GM11168 (cell line): ENCODE results near the gene OR6B1.
"Not testable (repeated sequence)": the region's sequence is repeated elsewhere in the genome, so short reads cannot be mapped to it uniquely, and the experiment has no call there.

ENCODE experiments used
- in situ Hi-C: fragments of 300-500 bp; cut with MboI; formaldehyde crosslinking; loops from one replicate; pipeline ENCODE4 v1.12.0; 2022; ENCODE audit warnings: low sequenced_read_pairs; ENCODE audit not compliant: unreplicated experiment

Gene OR6B1

DNA sequence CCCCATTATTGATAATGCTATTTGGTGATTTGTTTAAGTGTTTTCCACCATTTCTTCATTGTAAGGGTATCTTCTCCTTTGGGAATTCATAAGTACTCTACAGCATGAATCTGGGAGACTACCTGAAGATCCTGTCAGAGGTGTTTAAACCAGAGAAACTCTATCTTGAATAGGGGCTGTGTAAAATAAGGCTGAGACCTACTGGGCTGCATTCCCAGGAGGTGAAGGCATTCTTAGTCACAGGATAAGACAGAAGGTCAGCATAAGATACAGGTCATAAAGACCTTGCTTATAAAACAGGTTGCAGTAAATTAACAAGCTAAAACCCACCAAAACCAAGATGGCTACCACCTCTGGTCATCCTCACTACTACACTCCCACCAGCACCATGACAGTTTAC is 35.3 kb downstream of the OR6B1 start:
- in situ Hi-C loops, result no loop called here

DNA sequence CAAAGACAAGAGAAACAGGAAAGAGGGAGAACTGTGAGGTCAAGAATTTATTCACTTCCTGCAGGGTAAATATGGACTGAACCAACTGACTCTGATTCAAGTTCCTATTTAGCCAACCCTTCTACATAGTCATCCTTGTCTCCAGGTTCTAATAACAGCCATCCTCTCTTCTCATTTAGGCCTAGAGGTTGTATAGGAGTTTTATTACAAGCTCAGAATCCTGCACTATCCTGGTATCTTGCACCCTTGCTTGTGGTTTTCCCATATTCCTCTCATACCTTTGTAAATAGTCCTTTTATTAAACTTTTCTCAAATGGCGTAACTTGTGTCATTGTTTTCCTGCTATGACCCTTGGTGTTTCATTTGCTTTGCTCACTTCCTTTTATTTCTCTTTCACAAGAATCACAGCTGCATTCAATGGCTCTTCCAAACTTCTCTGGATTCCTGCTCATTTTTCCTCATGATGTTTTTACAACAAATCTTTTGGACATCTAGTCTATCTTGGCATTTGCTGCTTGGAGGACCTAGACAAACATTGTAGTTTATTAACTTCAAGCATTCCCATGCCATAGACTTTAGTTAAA is 36.3 kb downstream of the OR6B1 start:
- in situ Hi-C loops, result no loop called here

DNA sequence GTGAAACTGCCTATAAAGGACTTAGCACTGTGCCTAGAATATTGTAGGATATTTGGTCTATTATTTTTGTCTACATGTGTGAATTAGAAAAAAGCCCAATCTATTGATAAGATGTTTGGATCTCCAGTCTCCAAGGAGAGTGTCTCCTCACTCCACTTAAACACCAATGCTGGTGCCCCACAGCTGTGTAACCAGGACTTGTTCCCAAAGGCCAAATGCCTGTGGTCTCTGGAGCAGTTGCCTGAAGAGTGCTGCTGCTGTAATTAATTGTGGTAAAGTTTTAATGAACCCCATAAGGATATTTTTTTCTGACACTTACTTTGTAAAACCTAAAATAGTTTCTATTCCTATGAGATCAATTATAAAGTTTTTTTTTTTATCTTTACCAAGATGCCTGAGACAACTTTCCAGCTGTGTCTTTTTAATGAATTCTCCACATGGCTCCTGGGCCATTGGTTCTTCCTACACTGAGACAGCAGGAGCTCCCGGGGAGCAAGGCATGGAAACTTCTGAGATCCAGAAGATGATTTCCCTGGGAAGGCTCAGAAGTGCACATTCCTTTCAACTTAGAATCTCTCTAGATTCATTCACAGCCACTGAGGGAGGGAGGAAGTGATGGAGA is 37.4 kb downstream of the OR6B1 start:
- in situ Hi-C loops, result no loop called here

DNA sequence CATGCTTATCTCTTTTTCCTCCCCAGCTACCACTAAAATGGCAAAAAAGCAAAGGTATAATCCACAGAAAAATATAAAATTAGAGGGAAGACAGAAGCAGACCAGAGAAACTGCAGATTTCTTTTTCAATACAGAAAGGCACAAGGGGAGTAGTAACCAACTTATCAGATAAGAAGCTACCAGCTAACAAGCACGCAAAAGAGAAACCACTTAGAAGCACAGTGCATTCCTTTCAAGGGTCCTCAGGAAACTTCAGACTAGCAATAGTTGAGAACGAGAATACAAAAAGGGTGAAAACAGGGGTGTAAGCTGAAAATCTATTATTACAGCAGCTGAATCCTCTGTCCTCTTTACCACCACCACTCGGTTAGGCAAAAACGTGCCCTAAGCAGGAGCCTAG is 38.8 kb downstream of the OR6B1 start:
- in situ Hi-C loops, result no loop called here

DNA sequence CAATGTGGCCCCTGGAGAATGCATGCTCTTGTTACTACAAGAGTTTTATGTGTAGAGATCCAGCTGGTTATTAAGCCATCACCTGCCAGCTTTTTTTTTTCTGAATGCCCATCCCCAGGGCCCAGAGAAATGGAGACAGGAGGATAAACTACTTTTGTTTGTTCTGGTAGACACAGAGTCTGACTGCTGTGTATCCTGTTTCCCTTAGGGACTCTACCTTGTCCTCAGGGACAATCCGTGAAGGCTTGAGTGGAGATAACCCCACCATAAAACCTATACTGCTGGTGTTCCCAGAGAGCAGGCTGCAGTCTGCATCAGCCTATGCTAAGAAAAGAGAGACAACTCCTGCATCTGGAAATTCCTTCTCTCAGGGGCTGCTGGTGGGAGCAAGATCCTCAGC is 48.5 kb downstream of the OR6B1 start, which contains the start of gene OR2A5:
Gene OR2A5 (plus strand): TSS at position 301 of the 400 bp plus-strand sequence. CDS start 1,454 bp downstream, outside the sequence.
- in situ Hi-C loops, result no loop called here

DNA sequence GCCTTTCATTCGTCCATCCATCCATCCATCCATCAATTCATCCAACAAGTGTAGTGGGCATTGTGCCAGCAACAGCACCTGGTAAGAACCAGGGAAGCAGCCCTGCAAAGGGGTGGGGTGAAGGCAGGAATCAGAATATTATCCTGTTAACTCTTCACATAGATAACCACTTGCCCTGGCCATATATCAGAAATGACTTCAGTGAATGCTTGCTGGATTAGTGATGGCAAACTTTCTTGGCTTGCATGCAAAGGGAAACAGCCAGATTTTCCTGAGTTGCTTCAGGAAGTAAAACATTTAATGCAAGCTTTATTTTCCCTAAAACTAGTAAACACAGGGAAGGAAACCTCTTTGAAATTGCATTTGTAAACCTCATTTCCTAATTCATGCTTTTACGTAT is 49.4 kb downstream of the OR6B1 start:
- in situ Hi-C loops, result no loop called here

DNA sequence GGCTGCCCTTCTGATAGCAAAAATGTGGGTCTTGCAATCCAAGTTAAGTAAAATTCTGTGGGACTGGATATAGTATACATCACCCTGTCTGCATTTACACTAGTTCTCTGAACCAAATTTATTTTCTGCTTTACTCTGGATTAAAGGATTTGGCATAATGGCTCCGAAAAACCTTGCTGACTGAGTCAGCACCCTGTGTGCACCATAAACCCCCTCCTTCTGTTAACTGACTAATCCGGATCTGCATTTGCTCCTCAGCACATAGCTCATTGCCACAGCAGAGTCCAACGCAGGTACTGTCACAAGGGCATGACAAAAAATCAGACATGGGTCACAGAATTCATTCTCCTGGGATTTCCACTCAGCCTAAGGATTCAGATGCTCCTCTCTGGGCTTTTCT is 50.0 kb downstream of the OR6B1 start:
- in situ Hi-C loops, result no loop called here

DNA sequence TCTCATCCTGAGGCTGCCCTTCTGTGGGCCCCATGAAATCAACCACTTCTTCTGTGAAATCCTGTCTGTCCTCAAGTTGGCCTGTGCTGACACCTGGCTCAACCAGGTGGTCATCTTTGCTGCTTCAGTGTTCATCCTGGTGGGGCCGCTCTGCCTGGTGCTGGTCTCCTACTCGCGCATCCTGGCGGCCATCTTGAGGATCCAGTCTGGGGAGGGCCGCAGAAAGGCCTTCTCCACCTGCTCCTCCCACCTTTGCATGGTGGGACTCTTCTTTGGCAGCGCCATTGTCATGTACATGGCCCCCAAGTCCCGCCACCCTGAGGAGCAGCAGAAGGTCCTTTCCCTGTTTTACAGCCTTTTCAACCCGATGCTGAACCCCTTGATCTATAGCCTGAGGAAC is 50.8 kb downstream of the OR6B1 start:
- in situ Hi-C loops, result not testable (repeated sequence)

DNA sequence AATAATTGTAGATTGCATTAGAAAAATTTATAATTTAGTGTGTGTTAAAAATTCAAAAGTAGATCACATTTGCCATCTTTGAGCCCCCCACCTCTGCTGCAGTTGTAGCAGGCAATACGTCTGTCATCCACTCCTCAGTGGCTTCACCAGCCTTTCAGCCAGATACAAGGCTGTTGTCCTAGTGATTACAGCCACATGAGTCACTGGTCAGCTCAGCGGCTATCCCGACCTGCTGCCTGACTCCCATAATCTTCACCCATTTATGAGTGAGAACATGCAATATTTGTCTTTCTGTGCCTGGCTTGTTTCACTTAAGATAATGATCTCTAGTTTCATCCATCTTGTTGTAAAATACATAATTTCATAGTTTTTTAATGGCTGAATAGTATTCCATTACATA is 57.8 kb downstream of the OR6B1 start:
- in situ Hi-C loops, result no loop called here
